Duodenal mucosa (tissue), 2 donors: ENCODE data around the gene XRCC1.

Experiments
- H3K27ac ChIP-seq: one replicate; pipeline ENCODE4 v1.7.0; 2013; ENCODE audit warnings: low read depth, low read length
- H3K27me3 ChIP-seq, 2 donors: one replicate each; pipeline ENCODE4 v1.7.0; 2013; ENCODE audit warnings: low read length in 2 of 2, control low read depth in 1 of 2; ENCODE audit not compliant: insufficient read depth in 2 of 2, control insufficient read depth in 1 of 2
- H3K36me3 ChIP-seq, 2 donors: one replicate each; pipeline ENCODE4 v1.7.0; 2013; ENCODE audit warnings: low read length in 2 of 2, control low read depth in 1 of 2; ENCODE audit not compliant: insufficient read depth in 2 of 2, control insufficient read depth in 1 of 2
- H3K4me1 ChIP-seq, 2 donors: one replicate each; pipeline ENCODE4 v1.7.0; 2013; ENCODE audit warnings: low read length in 2 of 2, control low read depth in 1 of 2; ENCODE audit not compliant: insufficient read depth in 2 of 2, control insufficient read depth in 1 of 2
- H3K4me3 ChIP-seq, 2 donors: one replicate each; pipeline ENCODE4 v1.7.0; 2013; ENCODE audit warnings: low read length in 2 of 2, low read depth in 1 of 2
- H3K9ac ChIP-seq, 2 donors: one replicate each; pipeline ENCODE4 v1.7.0; 2013; ENCODE audit warnings: low read length in 2 of 2, low read depth in 1 of 2
- H3K9me3 ChIP-seq, 2 donors: one replicate each; pipeline ENCODE4 v1.7.0; 2013; ENCODE audit warnings: low read length in 2 of 2, control low read depth in 1 of 2; ENCODE audit not compliant: control insufficient read depth in 1 of 2

Gene XRCC1, protein sequence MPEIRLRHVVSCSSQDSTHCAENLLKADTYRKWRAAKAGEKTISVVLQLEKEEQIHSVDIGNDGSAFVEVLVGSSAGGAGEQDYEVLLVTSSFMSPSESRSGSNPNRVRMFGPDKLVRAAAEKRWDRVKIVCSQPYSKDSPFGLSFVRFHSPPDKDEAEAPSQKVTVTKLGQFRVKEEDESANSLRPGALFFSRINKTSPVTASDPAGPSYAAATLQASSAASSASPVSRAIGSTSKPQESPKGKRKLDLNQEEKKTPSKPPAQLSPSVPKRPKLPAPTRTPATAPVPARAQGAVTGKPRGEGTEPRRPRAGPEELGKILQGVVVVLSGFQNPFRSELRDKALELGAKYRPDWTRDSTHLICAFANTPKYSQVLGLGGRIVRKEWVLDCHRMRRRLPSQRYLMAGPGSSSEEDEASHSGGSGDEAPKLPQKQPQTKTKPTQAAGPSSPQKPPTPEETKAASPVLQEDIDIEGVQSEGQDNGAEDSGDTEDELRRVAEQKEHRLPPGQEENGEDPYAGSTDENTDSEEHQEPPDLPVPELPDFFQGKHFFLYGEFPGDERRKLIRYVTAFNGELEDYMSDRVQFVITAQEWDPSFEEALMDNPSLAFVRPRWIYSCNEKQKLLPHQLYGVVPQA

DNA sequence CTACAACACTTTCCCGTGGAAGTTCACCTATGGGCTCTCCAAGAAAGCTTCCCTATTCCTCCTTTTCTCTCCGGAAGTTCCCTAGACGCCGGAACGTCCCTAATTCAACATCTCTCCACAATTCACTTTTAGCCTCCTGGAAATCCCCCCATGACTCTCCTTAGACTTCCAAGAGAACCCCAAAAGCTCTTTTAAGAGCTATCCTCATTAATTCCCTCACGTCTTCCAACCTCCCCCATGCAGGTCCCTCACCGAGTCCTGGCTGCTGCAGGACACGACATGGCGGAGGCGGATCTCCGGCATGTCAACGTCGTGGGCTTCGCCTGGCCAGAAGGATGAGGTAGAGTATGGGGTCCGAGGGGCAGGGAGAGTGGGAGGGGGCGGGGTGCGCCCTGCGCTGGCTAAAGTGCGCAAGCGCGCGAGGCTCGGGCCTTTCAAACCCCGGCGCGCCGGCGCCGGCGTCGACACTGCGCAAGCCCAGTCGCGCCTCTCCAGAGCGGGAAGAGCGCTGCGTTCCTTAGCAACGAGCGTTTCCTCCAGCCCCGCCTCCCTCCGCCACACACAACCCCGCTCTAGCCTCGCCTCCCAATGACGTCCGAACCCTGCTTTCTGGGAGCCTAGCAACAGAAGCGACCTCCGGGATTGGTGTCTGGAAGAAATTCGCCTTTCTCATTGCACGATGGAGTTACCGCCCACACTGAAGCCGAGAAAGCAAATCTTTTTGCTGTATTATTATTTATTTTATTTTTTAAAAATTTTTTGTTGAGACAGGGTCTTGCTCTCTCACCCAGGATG, at the start of gene XRCC1, which contains the start of gene PINLYP:
XRCC1 (minus strand) TSS at position 372 of the 795 bp plus-strand sequence; CDS start at position 303, 69 bp downstream.
PINLYP (plus strand) TSS at position 646 of the 795 bp plus-strand sequence. CDS start 1,391 bp downstream, outside the sequence.
- Histone ChIP-seq H3K4me1 (peaks cover 6 to 14% of the 10 kb centered on the region in 2 donors), H3K4me3 (peak within 1 kb of the TSS; percentile 95 to 100), H3K36me3 (peaks cover 0 to 6% of the 10 kb centered on the region in 2 donors), H3K27ac (no peak within 1 kb of the TSS), H3K27me3 (no peaks in the 10 kb centered on the region), H3K9ac (peak within 1 kb of the TSS; percentile 93 to 97), H3K9me3 (no peaks in the 10 kb centered on the region)

DNA sequence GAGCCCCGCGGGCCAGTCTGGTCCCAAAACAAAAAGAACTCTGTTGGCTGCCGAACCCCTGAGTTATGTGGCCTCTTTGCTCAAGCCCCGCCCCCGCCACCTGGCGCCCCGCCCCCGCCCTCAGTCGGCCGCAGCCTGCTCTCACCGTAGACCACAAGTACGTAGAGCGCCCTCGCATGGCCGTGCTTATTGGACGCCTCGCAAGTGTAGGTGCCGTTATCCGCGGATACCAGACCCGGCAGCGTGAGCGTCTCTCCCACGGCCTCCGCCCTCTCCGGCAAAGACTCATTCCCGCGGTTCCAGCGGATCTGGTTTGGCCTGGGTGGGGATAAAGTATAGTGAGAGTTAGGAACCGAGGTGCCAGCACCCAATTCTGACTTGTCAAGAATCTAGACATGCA, 49.6 kb upstream of the XRCC1 start:
- Histone ChIP-seq H3K4me1 (peaks cover 5 to 10% of the 10 kb centered on the region in 2 donors), H3K27ac (no peak overlapping the region), H3K27me3 (no peaks in the 10 kb centered on the region), H3K9me3 (no peaks in the 10 kb centered on the region), H3K9ac (no peak overlapping the region), H3K36me3 (no peaks in the 10 kb centered on the region), H3K4me3 (no peak overlapping the region)

DNA sequence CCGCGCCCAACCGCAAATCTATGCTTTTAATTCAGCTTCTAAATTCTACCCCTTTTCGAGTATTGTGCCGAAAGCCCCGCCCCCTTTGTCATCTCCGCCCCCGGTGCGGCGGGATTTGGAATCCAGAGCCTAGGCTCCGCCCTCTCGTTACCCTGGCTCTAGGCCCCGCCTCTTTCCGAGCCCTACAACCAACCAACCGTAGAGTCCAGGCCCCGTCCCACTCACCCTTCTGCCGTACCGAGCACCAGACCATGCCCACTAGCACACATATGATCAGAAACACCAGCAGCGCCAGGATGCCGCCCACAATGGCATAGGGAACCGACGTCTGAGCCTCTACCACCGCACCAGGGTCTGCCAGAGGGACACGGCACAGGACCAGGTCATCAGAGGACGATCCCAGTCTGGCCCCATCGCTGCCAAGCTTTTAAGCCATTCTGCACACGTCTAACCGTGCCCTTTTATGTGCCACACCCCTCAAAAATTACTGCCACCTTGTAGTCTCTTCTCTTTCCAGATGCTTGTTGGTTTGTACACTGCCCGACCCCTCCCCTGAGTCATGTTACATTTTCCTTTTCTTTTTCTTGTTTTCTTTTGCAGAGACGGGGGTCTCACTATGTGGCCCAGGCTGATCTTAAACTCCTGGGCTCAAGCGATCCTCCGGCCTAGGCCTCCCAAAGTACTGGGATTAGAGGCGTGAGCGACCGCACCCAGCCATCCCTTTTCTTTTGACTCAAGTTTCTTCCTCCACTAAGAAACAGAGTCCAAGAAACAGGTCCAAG, 48.8 kb upstream of the XRCC1 start:
- Histone ChIP-seq H3K27me3 (no peaks in the 10 kb centered on the region), H3K27ac (no peak overlapping the region), H3K4me3 (no peak overlapping the region), H3K36me3 (no peaks in the 10 kb centered on the region), H3K4me1 (peaks cover 7 to 10% of the 10 kb centered on the region in 2 donors), H3K9me3 (no peaks in the 10 kb centered on the region), H3K9ac (no peak overlapping the region)

DNA sequence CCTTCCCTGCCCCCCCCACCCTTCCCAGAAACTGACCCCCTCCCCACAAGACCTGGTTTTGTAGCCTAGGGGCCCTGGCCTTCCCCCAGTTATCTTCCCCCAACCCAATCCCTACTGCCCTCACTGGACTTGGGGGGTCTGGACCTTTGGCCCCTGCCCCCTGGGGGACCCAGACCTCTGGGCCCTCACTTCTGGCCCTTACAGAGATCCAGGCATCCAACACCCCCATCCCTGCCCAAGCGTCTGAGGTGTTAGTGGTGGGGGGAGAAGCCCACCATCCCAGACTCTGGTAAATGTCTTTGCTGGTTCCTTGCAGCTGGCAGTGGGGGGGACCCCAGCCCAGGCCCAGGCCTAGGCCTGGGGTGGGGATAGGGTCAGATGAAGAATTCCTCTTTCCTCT, 47.6 kb upstream of the XRCC1 start:
- Histone ChIP-seq H3K4me1 (peaks cover 15 to 17% of the 10 kb centered on the region in 2 donors), H3K4me3 (no peak overlapping the region), H3K27ac (no peak overlapping the region), H3K36me3 (no peaks in the 10 kb centered on the region), H3K27me3 (no peaks in the 10 kb centered on the region), H3K9ac (no peak overlapping the region), H3K9me3 (no peaks in the 10 kb centered on the region)

DNA sequence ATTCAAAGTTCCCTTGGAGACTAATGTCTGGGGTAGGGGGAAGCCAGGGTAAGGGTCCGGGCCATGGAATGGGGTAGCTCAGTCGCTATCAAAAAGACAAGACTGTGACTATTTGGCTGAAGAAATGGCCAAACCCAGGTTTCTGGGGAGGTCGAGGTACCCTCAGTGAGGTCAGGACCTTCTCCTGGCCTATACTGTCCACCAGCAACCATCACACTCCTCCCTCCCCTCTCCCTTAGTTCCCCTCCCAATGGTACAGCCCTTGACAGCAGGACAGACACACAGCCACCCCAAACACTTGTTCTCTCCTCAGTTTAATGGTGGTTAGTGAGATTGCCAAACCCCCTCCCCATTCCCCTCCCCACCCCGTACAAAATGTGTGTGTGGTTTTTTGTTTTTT, 46.7 kb upstream of the XRCC1 start:
- H3K4me1 ChIP-seq = peaks cover 15 to 17% of the 10 kb centered on the region in 2 donors
- no peak overlapping the region for H3K27ac ChIP-seq
- H3K9me3 ChIP-seq = no peaks in the 10 kb centered on the region
- no peaks in the 10 kb centered on the region for H3K36me3 ChIP-seq
- no peak overlapping the region for H3K9ac ChIP-seq
- H3K4me3 ChIP-seq = no peak overlapping the region
- no peaks in the 10 kb centered on the region for H3K27me3 ChIP-seq

DNA sequence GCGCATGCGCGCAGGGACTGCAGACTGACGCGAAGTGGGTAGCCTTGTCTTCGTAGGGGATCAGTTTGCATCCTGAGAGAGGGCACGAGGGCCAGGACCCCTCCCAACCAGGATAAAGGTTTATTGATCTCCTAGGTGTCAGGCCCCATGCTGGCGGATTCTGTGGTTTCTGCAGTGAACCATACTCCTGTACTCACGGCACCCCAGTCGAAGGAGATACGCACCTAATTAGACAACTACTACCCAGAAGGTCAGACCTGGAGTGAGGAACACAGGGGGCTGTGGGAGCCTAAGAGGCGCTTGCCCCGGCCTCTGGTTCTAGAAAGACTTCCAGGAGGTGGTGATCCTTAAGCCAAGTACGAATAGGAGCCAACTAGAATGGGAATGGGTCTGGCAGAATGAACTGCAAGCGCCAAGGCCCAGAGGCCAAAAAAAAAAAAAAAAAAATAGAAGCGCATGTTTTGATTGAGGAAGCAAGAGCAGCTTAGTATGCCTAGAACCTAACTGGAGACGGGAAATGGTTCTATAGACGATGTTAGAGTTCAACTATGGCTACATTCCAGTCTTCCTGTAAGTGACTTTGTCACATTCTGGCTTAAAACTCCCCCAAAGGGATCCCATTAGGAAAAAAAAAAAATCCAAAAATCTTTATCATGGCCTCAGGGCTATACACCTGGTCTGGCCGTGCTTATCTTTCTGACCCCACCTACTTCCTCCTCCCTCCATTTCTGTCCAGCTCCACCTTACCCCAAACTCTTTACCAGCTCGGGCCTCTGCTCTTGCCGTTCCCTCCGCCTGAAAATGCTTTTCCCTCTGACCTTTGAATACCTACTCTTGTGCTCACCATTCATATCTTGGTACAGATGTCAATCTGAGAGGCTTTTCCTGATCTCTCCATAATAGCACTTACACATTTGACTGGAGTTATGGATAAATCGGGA, 45.0 kb upstream of the XRCC1 start:
- H3K9me3 ChIP-seq = no peaks in the 10 kb centered on the region
- peaks cover 15 to 17% of the 10 kb centered on the region in 2 donors for H3K4me1 ChIP-seq
- no peaks in the 10 kb centered on the region for H3K36me3 ChIP-seq
- peak overlapping the region; percentile 90 for H3K27ac ChIP-seq
- H3K27me3 ChIP-seq = no peaks in the 10 kb centered on the region
- H3K9ac ChIP-seq = peak overlapping the region; percentile 77 to 91
- peak overlapping the region; percentile 83 to 94 for H3K4me3 ChIP-seq

DNA sequence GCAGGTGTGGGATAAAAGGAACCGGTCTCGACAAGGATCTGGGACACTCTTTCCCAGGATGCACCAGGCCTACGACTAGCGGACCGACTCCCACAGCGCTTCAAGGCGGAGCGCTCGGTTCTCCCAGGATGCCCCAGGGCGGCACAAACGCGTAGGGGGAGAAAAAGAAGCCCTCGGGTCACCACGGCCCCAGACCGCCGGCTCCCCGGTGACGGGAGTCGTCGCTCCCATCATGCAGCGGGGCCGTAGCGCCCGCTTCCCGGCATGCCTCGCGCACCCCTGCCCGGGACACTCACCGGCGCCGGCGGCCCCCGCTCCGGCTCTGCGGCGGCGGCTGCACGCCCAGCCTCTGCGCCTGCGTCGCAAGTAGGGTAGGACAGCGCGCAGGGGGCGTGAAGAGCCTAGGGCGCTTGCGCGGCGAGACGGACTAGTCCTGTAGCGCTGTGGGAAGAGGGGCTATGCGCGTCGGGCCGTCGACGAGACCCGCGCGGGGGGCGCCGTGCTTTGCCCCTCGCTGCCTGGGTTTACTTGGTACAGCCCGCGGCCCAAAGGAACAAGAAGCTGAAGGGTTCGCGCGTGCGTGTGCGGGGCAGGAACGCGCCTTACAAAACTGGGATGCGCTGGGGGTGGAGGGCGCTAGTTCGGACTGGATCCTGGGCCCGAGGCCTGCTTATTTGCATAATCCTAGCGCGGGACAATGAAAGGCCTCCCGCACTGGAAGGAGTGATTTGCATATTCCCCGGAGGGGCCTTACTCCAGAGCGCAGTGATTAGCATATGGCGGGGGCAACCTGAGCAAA, 44.1 kb upstream of the XRCC1 start, which contains the start of gene ZNF428:
ZNF428 (minus strand) TSS at position 368 of the 799 bp plus-strand sequence. CDS start 5,325 bp downstream, outside the sequence.
- Histone ChIP-seq H3K9ac (peak within 1 kb of the TSS; percentile 77 to 91), H3K4me3 (peak within 1 kb of the TSS; percentile 83 to 94), H3K4me1 (peaks cover 15 to 17% of the 10 kb centered on the region in 2 donors), H3K36me3 (no peaks in the 10 kb centered on the region), H3K27ac (peak within 1 kb of the TSS; percentile 90), H3K27me3 (no peaks in the 10 kb centered on the region), H3K9me3 (no peaks in the 10 kb centered on the region)

DNA sequence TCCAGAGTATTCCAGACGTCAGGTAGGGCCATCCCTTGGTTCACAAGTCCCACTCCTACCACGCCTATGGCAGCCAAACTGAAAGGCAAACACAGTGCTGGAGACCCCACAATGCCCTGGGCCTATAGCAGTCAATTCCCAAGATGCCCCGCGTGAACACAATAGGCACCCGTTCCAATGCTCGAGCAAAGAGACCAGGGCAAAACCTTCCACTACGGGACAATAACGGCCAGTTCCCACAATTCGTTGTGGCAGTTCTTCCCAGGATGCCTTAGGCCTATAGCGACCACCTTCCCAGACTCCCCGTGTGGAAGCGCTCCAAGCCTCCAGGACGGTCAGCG, 43.6 kb upstream of the XRCC1 start:
- H3K36me3 ChIP-seq = peaks cover 0 to 2% of the 10 kb centered on the region in 2 donors
- H3K9me3 ChIP-seq = no peaks in the 10 kb centered on the region
- H3K9ac ChIP-seq = peak overlapping the region; percentile 77 to 91
- H3K4me3 ChIP-seq = peak overlapping the region; percentile 83 to 94
- peaks cover 15 to 17% of the 10 kb centered on the region in 2 donors for H3K4me1 ChIP-seq
- peak overlapping the region; percentile 90 for H3K27ac ChIP-seq
- H3K27me3 ChIP-seq = no peaks in the 10 kb centered on the region
